ENCODE data around the gene GRIK1.
A peak's percentile ranks its signal among the peaks of the same experiment; 100 is the strongest.

The GRIK1 gene

GRCh38 chr21:29506214-29506613 lies 433.6 kb downstream of the GRIK1 start:
- H3K27ac Mint-ChIP-seq = no peak overlapping the region
- no peak for TF ChIP-seq CTCF (IDR thresholded peaks at IDR 0.05; ENCODE audit: unreplicated experiment in 3 of 3)
- H3K4me3 Mint-ChIP-seq = no peak overlapping the region
- no peaks in the 10 kb centered on the region for H3K27me3 Mint-ChIP-seq (ENCODE audit: low read depth)
- H3K9me3 Mint-ChIP-seq = no peaks in the 10 kb centered on the region
- H3K36me3 Mint-ChIP-seq (ENCODE audit: low read depth) = peaks cover 11% of the 10 kb centered on the region
- no peaks in the 10 kb centered on the region for H3K4me1 Mint-ChIP-seq

GRCh38 chr21:29504751-29505321 lies 435.0 kb downstream of the GRIK1 start:
- Mint-ChIP-seq H3K4me3 (no peak overlapping the region), H3K4me1 (no peaks in the 10 kb centered on the region), H3K36me3 (ENCODE audit: low read depth) (peaks cover 12% of the 10 kb centered on the region), H3K27me3 (ENCODE audit: low read depth) (no peaks in the 10 kb centered on the region), H3K9me3 (no peaks in the 10 kb centered on the region), H3K27ac (no peak overlapping the region)
- no peak for TF ChIP-seq CTCF (IDR thresholded peaks at IDR 0.05; ENCODE audit: unreplicated experiment in 3 of 3)

- peaks cover 8% of the 10 kb centered on the region for H3K9me3 Mint-ChIP-seq
- no peak for TF ChIP-seq CTCF (IDR thresholded peaks at IDR 0.05; ENCODE audit: unreplicated experiment in 3 of 3)
- H3K4me1 Mint-ChIP-seq = no peaks in the 10 kb centered on the region
- H3K27ac Mint-ChIP-seq = no peak overlapping the region
- H3K4me3 Mint-ChIP-seq = no peak overlapping the region
- peaks cover 30% of the 10 kb centered on the region for H3K36me3 Mint-ChIP-seq (ENCODE audit: low read depth)
- H3K27me3 Mint-ChIP-seq (ENCODE audit: low read depth) = no peaks in the 10 kb centered on the region
These were observed 438.3 kb downstream of the GRIK1 start for GRCh38 chr21:29501451-29501850.

- H3K36me3 Mint-ChIP-seq (ENCODE audit: low read depth) = peaks cover 31% of the 10 kb centered on the region
- no peak overlapping the region for H3K4me3 Mint-ChIP-seq
- no peaks in the 10 kb centered on the region for H3K4me1 Mint-ChIP-seq
- H3K27ac Mint-ChIP-seq = no peak overlapping the region
- H3K9me3 Mint-ChIP-seq = peaks cover 8% of the 10 kb centered on the region
- H3K27me3 Mint-ChIP-seq (ENCODE audit: low read depth) = no peaks in the 10 kb centered on the region
- TF ChIP-seq CTCF (IDR thresholded peaks at IDR 0.05; ENCODE audit: unreplicated experiment in 3 of 3) = peak in 2 of 3 experiments; percentile 36 to 45
These were observed 440.0 kb downstream of the GRIK1 start for GRCh38 chr21:29499734-29500343.

- H3K9me3 Mint-ChIP-seq = peaks cover 8% of the 10 kb centered on the region
- H3K27me3 Mint-ChIP-seq (ENCODE audit: low read depth) = no peaks in the 10 kb centered on the region
- H3K4me1 Mint-ChIP-seq = no peaks in the 10 kb centered on the region
- no peak overlapping the region for H3K4me3 Mint-ChIP-seq
- H3K36me3 Mint-ChIP-seq (ENCODE audit: low read depth) = peaks cover 27% of the 10 kb centered on the region
- H3K27ac Mint-ChIP-seq = no peak overlapping the region
- no peak for TF ChIP-seq CTCF (IDR thresholded peaks at IDR 0.05; ENCODE audit: unreplicated experiment in 3 of 3)
These were observed 440.6 kb downstream of the GRIK1 start for GRCh38 chr21:29499229-29499628.

- peaks cover 24% of the 10 kb centered on the region for H3K36me3 Mint-ChIP-seq (ENCODE audit: low read depth)
- H3K27ac Mint-ChIP-seq = no peak overlapping the region
- peaks cover 8% of the 10 kb centered on the region for H3K9me3 Mint-ChIP-seq
- no peak overlapping the region for H3K4me3 Mint-ChIP-seq
- TF ChIP-seq CTCF (IDR thresholded peaks at IDR 0.05; ENCODE audit: unreplicated experiment in 3 of 3) = no peak
- H3K27me3 Mint-ChIP-seq (ENCODE audit: low read depth) = no peaks in the 10 kb centered on the region
- H3K4me1 Mint-ChIP-seq = no peaks in the 10 kb centered on the region
These were observed 443.5 kb downstream of the GRIK1 start for GRCh38 chr21:29496337-29496736.

All from nephron (organoid).